Large intestine (tissue), 3 donors: Measurements from ENCODE around the gene CSNK1G2. TPM values are rescaled to one million over a fixed set of nuclear protein-coding genes. Genes with fewer than 3 reads are reported as not detected.

Experiments
- DNase-seq, 2 donors: peaks; one replicate each; pipeline versions ENCODE4 v3.0.0 to v3.0.0-alpha.2; 2013
- H3K27ac ChIP-seq: one replicate; pipeline ENCODE4 v1.5.1; 2013; ENCODE audit warnings: low read length
- H3K27me3 ChIP-seq: 2 replicates; pipeline ENCODE4 v1.6.1; 2013; ENCODE audit warnings: low read length; ENCODE audit not compliant: control insufficient read depth, insufficient read depth
- H3K36me3 ChIP-seq: 2 replicates; pipeline ENCODE4 v1.6.1; 2013; ENCODE audit warnings: low read length; ENCODE audit not compliant: control insufficient read depth, insufficient read depth
- H3K4me1 ChIP-seq: one replicate; pipeline ENCODE4 v1.6.1; 2013; ENCODE audit warnings: low read length; ENCODE audit not compliant: control insufficient read depth, insufficient read depth
- H3K4me3 ChIP-seq: one replicate; pipeline ENCODE4 v1.5.1; 2013; ENCODE audit warnings: low read length
- H3K9me3 ChIP-seq: one replicate; pipeline ENCODE4 v1.6.1; 2013; ENCODE audit warnings: mild to moderate bottlenecking, low read depth, low read length, moderate library complexity; ENCODE audit not compliant: control insufficient read depth
- WGBS: methylation state at CpG from one replicate; pipeline ENCODE4 v1.1.5; 2013; ENCODE audit warnings: low lambda C conversion rate; ENCODE audit not compliant: insufficient coverage; 5-methylcytosine and 5-hydroxymethylcytosine counted together
- polyA plus RNA-seq: library from polyadenylated mRNA; unstranded; fragments of 120-200 nt; gene quantifications from one replicate; pipeline ENCODE4 v1.2.1, GENCODE V29; 2013

CSNK1G2 gene
- polyA plus RNA-seq, 1 donor = 56.9 TPM

DNA sequence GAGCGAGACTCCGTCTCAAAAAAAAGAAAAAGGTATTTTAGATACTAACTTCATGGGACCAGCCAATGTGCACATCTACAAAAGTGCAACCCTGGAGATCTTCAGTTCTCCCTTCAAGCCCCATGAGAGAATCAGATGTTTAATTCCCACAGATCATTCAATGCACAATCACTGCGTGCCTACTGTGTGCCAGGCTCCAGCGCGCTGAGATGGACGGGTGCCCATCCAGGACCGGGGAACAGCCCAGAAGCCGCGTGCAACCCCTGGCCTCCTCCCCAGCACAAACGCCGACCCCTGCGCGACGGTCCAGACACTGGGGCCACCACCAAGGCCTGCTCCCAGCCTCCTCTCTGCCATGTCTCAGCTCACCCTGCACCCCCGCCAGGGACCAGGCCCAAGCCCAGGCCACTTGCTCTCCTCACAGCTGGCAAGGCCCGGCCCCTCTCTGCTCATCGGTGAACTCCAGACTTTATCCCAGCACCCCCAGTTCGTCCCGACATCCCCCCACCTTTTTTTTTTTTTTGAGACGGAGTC is 69.2 kb downstream of the CSNK1G2 start:
- no CpG with 5 or more reads among the region's 20 CpGs for WGBS
- H3K4me3 ChIP-seq = no peak overlapping the region
- H3K9me3 ChIP-seq = peaks cover 8% of the 10 kb centered on the region
- H3K4me1 ChIP-seq = peaks cover 4% of the 10 kb centered on the region
- H3K27ac ChIP-seq = no peak overlapping the region
- H3K36me3 ChIP-seq = peaks cover 12% of the 10 kb centered on the region
- H3K27me3 ChIP-seq = no peaks in the 10 kb centered on the region
- no peak for DNase-seq

DNA sequence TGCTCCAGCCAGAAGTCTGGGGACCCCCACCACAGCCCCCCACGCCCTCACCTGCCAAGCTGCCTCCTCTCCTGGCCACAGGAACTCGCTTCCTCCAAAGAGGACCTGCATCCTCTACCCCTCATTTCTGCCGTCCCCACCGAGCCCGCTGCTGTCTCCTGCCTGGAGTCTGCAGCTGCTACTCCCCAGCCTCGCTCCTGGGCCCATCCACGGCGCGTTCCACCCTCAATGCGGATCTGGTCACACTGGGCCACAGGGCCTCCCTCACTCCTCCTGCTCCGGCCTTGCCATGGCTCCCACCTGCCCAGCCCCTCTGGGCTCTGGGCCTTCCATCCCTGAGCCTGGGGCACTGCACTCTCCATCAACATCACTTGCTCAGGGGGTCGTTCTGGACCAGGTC is 70.2 kb downstream of the CSNK1G2 start:
- Histone ChIP-seq H3K4me3 (no peak overlapping the region), H3K27ac (no peak overlapping the region), H3K36me3 (peaks cover 12% of the 10 kb centered on the region), H3K27me3 (no peaks in the 10 kb centered on the region), H3K9me3 (peaks cover 8% of the 10 kb centered on the region), H3K4me1 (peaks cover 5% of the 10 kb centered on the region)
- DNase-seq = no peak
- no CpG with 5 or more reads among the region's 12 CpGs for WGBS

GRCh38 chr19:2012941-2013682 is 72.1 kb downstream of the CSNK1G2 start:
- WGBS = no CpG with 5 or more reads among the region's 21 CpGs

DNA sequence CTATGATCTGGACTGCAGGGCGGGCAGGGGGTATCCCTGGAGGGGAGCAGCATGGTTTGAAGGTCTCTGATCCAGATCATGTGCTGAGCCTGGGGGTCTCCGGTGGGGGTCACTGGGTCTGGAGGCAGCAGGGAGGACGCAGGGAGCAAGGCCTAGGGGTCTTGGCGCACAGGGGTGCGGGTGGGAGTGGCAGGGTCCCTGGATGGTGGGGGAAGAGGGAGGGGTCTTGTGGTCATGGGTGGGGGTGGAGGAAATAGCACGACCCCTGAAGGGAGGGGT is 72.7 kb downstream of the CSNK1G2 start:
- no CpG with 5 or more reads among the region's 6 CpGs for WGBS
- no peak overlapping the region for H3K4me3 ChIP-seq

More at GRCh38 chr19:2012941-2013682, 72.1 kb downstream of the CSNK1G2 start:
- peaks cover 8% of the 10 kb centered on the region for H3K4me1 ChIP-seq
- H3K27ac ChIP-seq = no peak overlapping the region
- no peak overlapping the region for H3K4me3 ChIP-seq
- H3K27me3 ChIP-seq = no peaks in the 10 kb centered on the region
- DNase-seq = no peak
- peaks cover 12% of the 10 kb centered on the region for H3K36me3 ChIP-seq
- H3K9me3 ChIP-seq = peaks cover 8% of the 10 kb centered on the region

GRCh38 chr19:2014131-2014571 is 73.2 kb downstream of the CSNK1G2 start:
- H3K36me3 ChIP-seq = peaks cover 12% of the 10 kb centered on the region
- DNase-seq = no peak
- H3K4me3 ChIP-seq = peak overlapping the region; percentile 44
- H3K9me3 ChIP-seq = peaks cover 8% of the 10 kb centered on the region
- no CpG with 5 or more reads among the region's 5 CpGs for WGBS
- no peak overlapping the region for H3K27ac ChIP-seq
- H3K4me1 ChIP-seq = peaks cover 8% of the 10 kb centered on the region
- no peaks in the 10 kb centered on the region for H3K27me3 ChIP-seq

More for the DNA sequence above, 72.7 kb downstream of the CSNK1G2 start:
- Histone ChIP-seq H3K27ac (no peak overlapping the region), H3K9me3 (peaks cover 8% of the 10 kb centered on the region), H3K36me3 (peaks cover 12% of the 10 kb centered on the region), H3K4me1 (peaks cover 8% of the 10 kb centered on the region), H3K27me3 (no peaks in the 10 kb centered on the region)
- DNase-seq = no peak

DNA sequence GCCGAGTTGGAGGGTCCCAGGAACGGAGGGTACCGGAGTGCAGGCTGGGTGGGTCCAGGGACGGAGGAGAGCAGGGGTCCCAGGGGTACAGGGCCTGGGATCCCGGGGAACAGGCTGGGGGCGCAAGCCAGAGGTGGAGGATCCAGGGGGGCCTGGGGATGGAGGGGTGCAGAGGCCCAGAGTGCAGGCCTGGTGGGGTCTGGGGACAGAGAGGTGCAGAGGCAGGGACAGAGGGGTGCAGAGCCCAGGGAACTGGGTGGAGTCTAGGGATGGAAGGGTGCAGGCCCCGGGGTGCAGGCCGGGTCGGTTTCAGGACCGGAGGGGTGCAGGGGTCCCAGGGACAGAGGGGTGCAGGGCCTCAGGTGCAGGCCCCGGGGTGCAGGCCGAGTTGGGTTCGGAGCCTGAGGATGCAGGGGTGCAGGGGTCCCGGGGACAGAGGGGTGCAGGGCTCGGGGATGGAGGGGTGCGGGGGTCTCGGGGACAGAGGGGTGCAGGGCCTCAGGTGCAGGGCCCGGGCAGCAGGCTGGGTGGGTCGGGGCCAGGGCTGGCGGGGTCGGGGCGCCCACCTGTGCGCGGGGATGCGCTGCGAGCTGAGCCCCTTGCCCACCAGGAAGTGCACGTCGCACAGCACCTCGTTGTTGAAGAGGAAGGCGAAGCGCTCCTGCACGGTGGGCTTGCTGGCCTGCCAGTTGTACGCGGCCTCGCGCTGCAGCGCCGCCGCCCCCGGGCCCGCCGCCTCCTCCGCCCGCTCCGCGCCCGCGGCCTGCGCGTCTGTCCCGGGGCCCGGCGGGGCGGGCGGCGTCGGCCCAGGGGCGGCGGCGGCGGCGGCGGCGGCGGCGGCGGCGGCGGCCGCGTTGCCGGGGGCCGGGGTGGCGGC is 74.0 kb downstream of the CSNK1G2 start:
- H3K4me3 ChIP-seq = peak overlapping the region; percentile 44
- DNase-seq = peak in 1 of 2 donors; percentile 20
- no peak overlapping the region for H3K27ac ChIP-seq
- H3K36me3 ChIP-seq = peaks cover 12% of the 10 kb centered on the region
- H3K4me1 ChIP-seq = peaks cover 8% of the 10 kb centered on the region
- no peaks in the 10 kb centered on the region for H3K27me3 ChIP-seq
- H3K9me3 ChIP-seq = peaks cover 8% of the 10 kb centered on the region
- no CpG with 5 or more reads among the region's 74 CpGs for WGBS

GRCh38 chr19:2015608-2015950 is 74.6 kb downstream of the CSNK1G2 start, which contains the start of gene BTBD2:
BTBD2 (minus strand) TSS chr19:2015714; CDS start chr19:2015703, 11 bp downstream.
- Histone ChIP-seq H3K9me3 (peaks cover 4% of the 10 kb centered on the region), H3K36me3 (peaks cover 12% of the 10 kb centered on the region), H3K4me3 (peak within 1 kb of the TSS; percentile 48), H3K27ac (no peak within 1 kb of the TSS), H3K4me1 (peaks cover 8% of the 10 kb centered on the region), H3K27me3 (no peaks in the 10 kb centered on the region)
- WGBS = no CpG with 5 or more reads among the region's 20 CpGs
- DNase-seq = peak; percentile 48 to 50

- Histone ChIP-seq H3K27ac (no peak overlapping the region), H3K36me3 (peaks cover 6% of the 10 kb centered on the region), H3K4me1 (peaks cover 8% of the 10 kb centered on the region), H3K9me3 (peaks cover 3% of the 10 kb centered on the region), H3K4me3 (peak overlapping the region; percentile 48), H3K27me3 (no peaks in the 10 kb centered on the region)
- peak; percentile 71 to 73 for DNase-seq
- WGBS = no CpG with 5 or more reads among the region's 23 CpGs
These were observed 75.3 kb downstream of the CSNK1G2 start for GRCh38 chr19:2016041-2016807.

DNA sequence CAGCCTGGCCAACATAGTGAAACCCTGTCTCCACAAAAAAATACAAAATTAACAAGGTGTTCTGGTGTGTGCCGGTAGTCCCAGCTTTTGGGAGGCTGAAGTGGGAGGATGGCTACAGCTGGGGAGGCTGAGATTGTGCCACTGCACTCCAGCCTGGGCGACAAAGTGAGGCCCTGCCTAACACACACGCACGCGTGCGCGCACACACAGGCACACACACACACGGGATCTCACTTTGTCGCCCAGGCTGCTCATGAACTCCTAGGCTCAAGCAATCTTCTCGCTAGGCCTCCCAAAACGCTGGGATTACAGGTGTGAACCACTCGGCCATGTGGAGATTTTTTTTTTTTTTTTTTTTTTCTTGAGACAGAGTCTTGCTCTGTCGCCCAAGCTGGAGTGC is 77.8 kb downstream of the CSNK1G2 start:
- no peaks in the 10 kb centered on the region for H3K36me3 ChIP-seq
- no CpG with 5 or more reads among the region's 13 CpGs for WGBS
- no peak for DNase-seq

More for the DNA sequence above, 77.8 kb downstream of the CSNK1G2 start:
- Histone ChIP-seq H3K27me3 (no peaks in the 10 kb centered on the region), H3K4me1 (peaks cover 12% of the 10 kb centered on the region), H3K9me3 (no peaks in the 10 kb centered on the region), H3K27ac (no peak overlapping the region), H3K4me3 (no peak overlapping the region)
